GM13977 (cell line): Measurements from ENCODE around the gene XRCC4.

ENCODE experiments used
- DNase-seq: peaks from one replicate; pipeline ENCODE4 v3.0.0; 2012; ENCODE audit warnings: low spot score
- in situ Hi-C: fragments of 300-500 bp; cut with MboI; formaldehyde crosslinking; loops from one replicate; pipeline ENCODE4 v1.12.0; 2022; ENCODE audit warnings: low sequenced_read_pairs, low pct_unique_long_range_greater_than_20kb, mixed read lengths, inconsistent platforms; ENCODE audit not compliant: unreplicated experiment
- TF ChIP-seq, protein P1 (sequence below): IDR thresholded peaks from 2 replicates; pipeline ENCODE4 v1.5.1; 2012; ENCODE audit warnings: mild to moderate bottlenecking, control low read depth; ENCODE audit not compliant: insufficient read depth; ENCODE audit errors: extremely low read depth, missing control alignments

XRCC4 gene

DNA sequence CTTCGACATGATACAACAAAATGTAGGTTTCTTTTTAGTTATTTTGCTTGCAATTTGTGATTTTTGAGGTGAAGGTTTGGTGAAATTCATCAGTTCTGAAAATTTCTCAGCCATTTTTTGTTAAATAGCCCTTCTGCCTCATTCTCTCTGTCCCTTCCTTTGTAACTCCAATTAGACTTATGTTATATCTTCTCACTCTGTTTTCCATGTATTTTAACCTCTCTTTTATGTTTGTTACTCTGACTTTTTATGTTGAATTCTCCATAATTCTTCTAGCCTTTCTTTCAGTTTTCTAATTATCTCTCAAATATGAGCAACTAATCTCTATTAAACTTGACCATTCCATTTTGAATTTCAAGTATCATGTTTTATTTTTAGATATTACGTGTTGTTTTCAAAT lies 222.0 kb downstream of the XRCC4 start:
- in situ Hi-C loops = no loop called here
- DNase-seq = no peak
- TF ChIP-seq, protein P1, sequence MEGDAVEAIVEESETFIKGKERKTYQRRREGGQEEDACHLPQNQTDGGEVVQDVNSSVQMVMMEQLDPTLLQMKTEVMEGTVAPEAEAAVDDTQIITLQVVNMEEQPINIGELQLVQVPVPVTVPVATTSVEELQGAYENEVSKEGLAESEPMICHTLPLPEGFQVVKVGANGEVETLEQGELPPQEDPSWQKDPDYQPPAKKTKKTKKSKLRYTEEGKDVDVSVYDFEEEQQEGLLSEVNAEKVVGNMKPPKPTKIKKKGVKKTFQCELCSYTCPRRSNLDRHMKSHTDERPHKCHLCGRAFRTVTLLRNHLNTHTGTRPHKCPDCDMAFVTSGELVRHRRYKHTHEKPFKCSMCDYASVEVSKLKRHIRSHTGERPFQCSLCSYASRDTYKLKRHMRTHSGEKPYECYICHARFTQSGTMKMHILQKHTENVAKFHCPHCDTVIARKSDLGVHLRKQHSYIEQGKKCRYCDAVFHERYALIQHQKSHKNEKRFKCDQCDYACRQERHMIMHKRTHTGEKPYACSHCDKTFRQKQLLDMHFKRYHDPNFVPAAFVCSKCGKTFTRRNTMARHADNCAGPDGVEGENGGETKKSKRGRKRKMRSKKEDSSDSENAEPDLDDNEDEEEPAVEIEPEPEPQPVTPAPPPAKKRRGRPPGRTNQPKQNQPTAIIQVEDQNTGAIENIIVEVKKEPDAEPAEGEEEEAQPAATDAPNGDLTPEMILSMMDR = no peak

DNA sequence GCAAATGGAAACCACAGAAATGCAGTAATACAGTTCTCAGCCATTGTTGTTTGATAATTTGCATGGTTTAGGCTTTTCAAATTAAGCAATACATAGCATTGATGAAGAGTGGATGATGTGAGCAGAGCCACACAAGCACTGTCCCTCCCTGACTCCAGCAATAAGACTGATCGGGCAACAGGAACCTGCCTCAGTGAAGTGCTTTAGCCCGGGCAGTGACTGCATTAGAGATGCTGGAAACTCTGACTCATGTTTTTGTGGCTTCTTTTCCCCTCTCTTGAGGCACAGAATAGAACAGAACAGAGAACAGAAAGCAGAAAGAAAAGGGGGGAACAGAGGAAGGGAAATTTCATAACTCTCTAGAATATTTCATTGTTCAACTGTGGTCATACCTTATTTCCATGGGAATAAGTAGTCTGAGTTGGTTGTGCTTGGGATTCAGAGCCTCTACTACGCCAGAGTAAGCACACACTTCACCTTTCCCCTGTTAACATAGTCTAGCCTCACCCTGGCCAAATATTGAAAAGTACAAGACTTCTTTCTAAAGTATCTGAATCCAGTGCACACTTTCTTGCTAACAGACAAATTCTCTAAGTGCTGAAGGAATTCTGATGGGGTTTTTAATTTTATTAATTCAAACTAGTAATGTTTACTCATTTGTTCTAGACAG lies 229.4 kb downstream of the XRCC4 start:
- DNase-seq = peak; percentile 67
- TF ChIP-seq, protein P1 = no peak
- in situ Hi-C loops = no loop called here

DNA sequence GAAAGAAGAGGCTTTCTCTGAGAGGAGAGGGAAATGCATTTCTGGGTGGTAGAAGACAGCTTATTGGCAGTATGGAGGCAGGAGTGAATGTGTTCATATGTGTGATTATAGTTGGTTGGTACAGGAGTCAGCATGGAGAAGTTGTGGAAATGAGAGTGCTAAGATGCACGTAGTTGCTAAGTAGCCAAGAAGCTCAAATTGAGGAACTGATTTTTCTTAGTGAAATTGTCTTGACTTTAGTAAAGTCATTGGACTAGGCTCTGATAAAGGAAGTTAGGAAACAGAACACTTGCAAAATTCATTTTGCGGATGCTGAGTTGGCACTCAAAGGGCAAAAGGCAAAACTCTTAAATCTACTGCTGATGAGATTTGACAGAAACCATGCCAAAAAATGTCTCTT lies 235.3 kb downstream of the XRCC4 start:
- TF ChIP-seq, protein P1 = no peak
- DNase-seq = no peak
- in situ Hi-C loops = no loop called here

DNA sequence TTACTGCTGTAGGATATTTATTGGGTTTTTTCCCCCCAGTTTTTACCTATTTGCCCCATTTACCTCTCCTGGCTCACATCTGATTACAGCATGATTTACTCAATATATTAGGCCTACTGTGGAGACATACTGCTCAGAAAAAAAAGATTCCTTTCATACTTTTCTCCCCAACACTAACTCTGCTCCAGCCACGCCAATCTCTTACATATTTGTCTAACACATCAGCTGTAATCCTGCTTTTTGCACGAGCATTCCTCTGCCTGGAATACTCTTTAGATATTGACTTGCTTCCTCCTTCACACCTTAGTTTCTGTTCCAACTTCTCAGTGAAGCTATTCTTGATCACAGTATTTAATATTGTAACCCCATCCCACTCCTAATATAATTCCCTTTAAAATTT lies 236.1 kb downstream of the XRCC4 start:
- in situ Hi-C loops = no loop called here
- no peak for DNase-seq
- TF ChIP-seq, protein P1 = no peak

DNA sequence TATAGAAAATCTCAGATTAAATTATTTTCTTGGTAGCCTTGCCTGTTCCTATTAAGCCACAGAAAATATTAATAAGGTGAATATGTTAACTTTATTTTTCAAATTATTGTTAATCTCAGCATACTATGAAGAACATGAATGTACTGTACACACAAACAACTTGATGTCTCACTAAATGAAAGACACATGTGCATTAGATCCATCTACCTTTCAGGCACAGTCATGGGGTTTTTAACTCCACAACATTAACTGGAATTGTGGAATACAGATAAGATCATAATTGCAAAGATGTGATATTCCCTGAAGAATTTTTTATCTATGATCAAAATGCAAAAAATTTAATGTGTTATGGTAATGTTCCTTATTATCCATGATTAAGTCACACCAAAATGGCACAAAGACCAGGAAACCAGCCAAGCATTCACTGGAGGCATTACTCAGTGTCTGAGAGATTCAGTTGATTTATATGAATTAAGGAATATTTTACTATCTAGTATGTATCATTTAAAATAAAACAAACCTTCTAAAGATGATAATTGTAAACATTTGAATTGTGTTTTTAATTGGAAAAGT lies 244.2 kb downstream of the XRCC4 start:
- DNase-seq = no peak
- TF ChIP-seq, protein P1 = no peak
- in situ Hi-C loops = no loop called here

DNA sequence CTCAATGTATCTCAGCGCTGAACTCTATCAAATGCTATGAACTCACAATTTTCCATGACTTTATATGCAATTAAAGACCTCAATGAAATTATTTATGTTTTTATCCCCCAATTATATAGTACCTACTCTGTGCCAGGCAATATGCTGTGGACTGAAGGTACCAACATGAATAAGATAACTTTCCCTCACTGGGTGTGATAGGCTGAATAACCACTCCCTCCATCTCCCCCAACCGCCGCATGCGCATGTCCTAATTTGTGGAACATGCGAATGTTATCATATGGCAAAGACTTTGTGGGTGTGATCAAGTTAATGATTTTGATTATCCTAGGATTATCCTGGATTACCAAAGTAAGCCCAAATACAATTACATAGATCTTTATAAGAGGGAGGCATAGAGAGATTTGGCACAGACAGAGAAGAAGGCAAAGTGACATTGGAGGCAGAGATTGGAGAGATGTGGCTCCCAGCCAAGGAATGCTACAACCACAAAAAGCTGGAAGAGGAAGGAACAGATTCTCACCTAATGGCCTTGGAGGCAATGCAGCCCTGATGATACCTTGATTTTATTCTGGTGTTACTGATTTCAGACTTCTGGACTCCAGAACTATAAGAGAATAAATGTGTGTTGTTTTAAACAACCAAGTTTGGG lies 245.1 kb downstream of the XRCC4 start:
- TF ChIP-seq, protein P1 = no peak
- in situ Hi-C loops = no loop called here
- no peak for DNase-seq
